GM21381 (cell line): ENCODE measurements around the gene PARP8.
"Not testable (repeated sequence)": the region's sequence is repeated elsewhere in the genome, so short reads cannot be mapped to it uniquely, and the experiment has no call there.

ENCODE experiments used
- ATAC-seq: cut with Tn5 transposase; IDR thresholded peaks from one replicate; pipeline ENCODE4 v1.9.1; 2021; ENCODE audit warnings: mild to moderate bottlenecking, moderate library complexity; ENCODE audit not compliant: unreplicated experiment

PARP8 gene

DNA sequence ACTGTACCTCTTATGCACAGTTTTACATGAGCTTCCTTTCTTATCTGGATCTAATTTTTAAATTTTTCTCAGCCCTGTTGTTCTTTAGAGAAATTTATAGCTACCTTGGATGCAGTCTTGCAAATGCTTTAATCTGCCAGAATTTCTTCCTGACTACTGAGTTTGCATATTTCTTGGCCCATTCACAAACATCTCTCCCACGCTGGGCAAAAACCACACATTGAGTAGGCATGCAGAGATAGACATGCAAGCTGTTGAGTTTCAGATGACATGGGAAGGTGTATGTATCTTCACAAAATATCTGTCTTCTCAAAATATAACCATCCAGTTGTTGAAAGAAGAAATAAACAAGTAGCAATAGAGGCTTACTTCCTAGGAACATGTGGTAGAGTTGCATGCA, 101.2 kb downstream of the PARP8 start:
- ATAC-seq, result no peak

DNA sequence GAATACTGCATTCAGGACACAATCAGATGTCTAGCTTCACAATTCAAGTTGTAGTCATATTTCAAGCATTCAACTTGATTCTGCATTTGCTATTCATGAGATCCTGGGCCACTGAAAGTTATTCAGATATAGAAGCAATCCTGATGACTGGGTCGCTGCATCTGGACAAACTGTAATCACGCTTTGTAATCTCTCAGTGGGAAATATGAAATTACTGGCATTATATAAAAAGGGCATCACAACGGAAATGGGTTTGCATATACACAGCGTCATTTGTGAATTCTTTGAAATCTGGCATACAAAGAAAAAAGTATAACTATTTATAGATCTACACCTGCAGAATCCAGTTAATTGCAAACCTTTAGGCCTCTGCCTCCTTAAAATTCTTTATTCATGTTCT, 102.2 kb downstream of the PARP8 start:
- no peak for ATAC-seq

DNA sequence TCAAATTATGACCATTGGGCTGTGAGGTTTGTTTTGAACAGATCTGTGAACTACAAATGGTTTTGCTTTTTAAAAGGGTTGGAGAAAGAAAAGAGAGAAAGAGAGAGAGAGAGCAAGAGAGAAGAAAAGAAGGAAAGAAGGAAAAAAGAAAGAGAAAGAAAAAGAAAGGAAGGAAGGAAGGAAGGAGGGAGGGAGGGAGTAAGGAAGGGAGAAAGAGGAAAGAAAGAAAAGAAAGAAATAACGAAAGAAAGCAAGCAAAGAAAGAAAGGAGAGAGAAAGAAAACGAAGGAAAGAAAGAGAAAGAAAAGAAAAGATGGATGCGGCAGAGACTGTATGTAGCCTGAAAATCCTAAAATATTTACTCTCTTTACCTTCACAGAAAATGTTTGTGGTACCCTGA, 104.0 kb downstream of the PARP8 start:
- ATAC-seq, result no peak

DNA sequence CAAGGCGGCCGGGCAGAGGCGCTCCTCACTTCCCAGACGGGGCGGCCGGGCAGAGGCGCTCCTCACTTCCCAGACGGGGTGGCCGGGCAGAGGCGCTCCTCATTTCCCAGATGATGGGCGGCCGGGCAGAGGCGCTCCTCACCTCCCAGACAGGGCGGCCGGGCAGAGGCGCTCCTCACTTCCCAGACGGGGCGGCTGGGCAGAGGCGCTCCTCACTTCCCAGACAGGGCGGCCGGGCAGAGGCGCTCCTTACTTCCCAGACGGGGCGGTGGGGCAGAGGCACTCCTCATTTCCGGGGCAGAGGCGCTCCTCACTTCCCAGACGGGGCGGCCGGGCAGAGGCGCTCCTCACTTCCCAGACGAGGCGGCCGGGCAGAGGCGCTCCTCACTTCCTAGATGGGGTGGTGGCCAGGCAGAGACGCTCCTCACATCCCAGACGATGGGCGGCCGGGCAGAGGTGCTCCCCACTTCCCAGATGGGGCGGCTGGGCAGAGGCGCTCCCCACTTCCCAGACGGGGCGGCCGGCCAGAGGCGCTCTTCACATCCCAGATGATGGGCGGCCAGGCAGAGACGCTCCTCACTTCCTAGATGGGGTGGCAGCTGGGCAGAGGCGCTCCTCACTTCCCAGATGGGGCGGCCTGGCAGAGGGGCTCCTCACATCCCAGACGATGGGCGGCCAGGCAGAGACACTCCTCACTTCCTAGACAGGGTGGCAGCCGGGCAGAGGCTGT, 108.2 kb downstream of the PARP8 start:
- ATAC-seq, result not testable (repeated sequence)

DNA sequence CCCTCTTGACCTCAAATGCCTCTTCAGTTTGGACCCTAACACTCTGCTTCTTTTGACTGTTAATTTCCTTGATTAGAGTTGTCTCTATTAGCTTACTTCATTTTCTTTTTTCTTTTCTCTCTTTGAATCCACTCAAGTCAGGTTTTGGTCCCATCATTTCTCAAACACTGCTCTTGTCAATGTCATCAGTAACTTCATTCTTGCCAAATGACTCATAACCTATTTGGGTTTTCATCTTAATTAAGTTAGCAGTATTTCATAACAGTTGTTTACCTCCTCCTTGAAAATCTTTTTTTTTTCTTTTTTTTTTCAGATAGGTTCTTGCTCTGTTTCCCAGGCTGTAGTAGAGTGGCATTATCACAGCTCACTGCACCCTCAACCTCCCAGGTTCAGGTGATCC, 119.6 kb downstream of the PARP8 start:
- no peak for ATAC-seq

DNA sequence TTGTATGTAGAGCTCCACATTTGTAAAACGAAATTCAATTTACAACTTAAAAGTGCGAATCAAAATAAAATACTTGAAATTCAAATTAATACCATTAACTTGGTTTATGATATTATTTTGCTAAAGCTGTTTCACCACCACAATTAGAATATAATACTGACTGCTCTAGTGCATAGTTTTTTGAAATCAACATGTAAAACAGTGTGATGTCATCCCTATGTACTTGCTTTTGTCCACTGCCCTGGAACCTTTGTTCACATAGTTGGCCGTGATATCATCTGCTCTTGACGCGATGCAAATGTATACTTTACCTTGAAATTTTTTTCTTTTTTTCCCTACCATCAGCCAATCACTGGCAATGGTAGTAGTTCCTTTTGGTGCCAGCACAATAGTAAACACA, 125.4 kb downstream of the PARP8 start:
- no peak for ATAC-seq

DNA sequence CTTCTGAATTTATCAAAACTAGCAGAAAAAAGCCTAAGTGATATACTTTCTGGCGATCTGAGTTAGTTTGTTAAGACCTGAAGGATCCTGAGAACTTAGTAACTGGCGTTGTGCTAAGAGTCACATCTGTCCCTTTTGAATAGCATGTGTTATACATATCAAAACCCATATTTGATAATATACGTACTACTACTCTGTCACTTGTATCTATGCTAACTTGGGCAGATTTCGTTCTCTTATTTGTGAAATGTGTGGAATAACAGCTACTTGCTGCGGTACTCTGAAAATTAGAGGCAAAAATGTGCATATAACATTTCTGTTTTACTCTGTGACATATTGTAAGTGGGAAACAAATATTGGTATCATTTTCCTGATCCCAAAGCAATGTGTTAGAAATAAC, 126.4 kb downstream of the PARP8 start:
- no peak for ATAC-seq

DNA sequence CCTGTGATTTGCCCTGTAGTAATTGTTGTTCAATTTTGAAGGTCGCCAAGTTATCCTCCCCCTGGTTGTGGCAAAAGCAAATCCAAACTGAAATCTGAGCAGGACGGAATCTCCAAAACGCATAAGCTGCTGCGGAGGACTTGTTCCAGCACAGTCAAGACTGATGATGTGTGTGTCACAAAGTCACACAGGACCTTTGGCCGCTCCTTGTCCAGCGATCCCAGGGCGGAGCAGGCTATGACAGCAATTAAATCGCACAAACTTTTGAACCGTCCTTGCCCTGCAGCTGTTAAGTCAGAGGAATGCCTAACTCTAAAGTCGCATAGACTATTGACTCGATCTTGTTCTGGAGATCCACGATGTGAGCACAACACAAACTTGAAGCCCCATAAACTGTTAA, 128.4 kb downstream of the PARP8 start:
- ATAC-seq, result no peak

DNA sequence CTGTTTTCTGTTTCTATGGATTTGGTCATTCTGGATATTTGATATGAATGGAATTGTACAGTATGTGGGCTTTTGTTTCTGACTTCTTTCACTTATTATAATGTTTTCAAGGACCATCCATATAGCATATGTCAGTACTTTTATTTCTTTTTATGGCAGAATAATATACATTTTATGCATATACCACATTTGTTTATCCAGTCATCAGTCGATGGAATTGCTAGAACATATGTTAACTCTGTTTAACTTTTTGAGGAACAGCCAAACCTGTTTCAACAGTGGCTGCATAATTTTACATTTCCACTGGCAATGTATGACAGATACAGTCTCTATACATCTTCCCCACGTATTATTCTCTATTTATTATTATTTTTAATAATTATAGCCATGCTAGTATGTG, 131.6 kb downstream of the PARP8 start:
- ATAC-seq, result no peak

DNA sequence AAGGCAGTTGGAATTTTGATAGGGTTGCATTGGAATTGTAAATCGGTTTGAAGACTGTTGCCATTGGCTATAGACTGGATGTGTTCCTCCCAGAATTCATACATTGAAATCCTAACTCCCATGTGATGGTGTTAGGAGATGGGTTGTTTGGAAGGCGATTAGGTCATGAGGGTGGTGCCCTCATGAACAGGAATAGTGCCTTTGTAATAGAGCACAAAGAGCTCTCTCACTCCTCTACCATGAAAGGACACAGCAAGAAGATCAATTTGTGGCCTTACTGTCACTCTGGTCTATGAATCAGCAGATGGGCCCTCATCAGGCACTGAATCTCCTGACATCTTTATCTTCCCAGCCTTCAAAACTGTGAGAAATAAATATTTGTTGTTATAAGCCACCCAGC, 133.2 kb downstream of the PARP8 start:
- ATAC-seq, result no peak

DNA sequence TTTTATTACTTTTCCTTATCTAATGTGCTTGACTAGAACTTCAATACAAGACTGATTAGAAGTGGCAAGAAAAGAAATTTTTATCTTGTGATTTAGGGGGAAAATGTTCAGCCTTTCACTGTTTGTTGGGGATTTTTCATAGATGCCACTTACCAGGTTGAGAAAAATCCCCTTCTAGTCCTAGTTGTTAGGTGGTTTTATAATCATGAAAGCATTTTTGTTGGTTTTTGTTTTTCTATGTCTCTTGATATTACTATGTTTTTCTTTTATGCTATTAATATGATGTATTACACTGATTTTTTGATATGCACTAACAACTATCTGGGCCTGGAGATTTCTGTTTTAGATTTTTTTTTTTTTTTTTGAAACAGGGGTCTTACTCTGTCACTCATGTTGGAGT, 134.0 kb downstream of the PARP8 start:
- ATAC-seq, result no peak

DNA sequence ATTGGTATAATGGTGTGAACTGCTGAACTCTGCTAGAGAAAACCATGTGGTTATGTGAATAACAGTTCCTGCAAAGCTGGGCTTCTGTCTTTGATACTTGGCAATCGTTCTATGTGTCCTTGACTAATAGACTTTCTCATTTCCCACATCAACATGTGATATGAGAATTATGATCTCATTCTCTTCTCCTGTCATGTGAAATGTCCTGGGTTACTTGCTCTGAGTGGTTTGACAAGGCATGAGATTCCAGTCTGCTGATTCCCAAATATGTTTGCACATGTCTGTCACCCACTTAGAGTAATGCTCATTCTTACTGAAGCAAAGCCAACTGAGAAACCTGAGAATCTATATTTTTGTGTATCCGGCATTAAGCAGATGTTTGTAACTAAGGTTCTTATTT, 141.2 kb downstream of the PARP8 start:
- no peak for ATAC-seq

DNA sequence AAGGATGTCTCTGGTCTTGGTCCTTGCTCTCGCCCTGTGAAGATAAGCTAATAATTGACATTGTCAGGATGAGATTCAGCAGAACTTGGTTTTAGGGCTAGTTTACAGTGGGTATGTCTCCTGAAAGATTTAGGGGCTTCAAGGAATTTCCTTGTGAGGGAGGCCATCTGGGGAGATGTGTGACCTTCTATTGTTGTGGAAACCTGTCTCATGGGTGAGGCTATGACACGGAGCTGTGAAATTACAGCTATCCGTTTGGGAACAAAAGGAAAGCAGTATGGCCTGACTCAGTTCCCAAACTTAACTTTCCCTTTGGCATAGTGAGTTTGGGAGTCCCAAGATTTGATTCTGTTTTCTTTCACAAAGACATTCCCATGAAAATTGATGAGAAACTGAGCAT, 142.0 kb downstream of the PARP8 start:
- no peak for ATAC-seq

DNA sequence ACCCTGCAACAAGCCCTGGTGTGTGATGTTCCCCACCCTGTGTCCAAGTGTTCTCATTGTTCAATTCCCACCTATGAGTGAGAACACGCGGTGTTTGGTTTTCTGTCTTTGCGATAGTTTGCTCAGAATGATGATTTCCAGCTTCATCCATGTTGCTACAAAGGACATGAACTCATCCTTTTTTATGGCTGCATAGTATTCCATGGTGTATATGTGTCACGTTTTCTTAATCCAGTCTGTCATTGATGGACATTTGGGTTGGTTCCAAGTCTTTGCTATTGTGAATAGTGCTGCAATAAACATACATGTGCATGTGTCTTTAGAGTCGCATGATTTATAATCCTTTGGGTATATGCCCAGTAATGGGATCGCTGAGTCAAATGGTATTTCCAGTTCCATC, 145.3 kb downstream of the PARP8 start:
- ATAC-seq, result not testable (repeated sequence)

DNA sequence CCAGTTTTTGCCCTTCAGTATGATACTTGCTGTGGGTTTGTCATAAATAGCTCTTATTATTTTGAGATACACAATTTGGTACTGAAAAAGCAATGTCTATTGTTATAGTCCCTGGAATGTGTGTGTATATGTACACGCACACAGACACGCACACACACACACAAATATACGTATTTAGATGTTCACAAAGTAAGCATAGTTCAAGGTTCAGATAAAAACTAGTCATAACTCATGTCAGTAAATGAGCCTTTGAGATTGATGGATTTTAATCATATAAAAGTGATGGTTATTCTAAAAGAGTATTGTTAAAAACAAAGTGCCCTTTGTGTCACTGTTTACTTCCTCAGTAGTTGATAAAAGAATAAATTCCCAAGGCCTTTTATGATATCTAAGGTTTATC, 147.3 kb downstream of the PARP8 start:
- no peak for ATAC-seq

DNA sequence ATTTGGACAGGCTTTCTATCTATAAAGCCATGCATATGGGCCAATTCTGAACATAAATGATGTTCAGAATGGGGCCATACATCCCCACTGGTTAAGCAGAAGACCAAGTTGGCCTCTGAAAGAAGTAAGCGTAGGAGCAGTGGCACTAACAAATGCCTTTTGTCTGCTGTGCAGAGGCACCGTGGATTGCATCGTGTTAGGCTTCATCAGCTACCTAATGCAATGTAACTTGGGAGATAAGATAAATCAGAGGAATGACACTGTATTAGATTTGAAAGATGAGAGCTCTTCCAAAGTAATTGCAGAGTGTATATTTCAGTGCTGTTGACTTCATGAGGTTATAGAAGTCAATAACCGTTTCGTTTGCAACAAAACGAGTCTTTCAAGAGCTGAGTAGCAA, 148.1 kb downstream of the PARP8 start:
- ATAC-seq, result no peak

DNA sequence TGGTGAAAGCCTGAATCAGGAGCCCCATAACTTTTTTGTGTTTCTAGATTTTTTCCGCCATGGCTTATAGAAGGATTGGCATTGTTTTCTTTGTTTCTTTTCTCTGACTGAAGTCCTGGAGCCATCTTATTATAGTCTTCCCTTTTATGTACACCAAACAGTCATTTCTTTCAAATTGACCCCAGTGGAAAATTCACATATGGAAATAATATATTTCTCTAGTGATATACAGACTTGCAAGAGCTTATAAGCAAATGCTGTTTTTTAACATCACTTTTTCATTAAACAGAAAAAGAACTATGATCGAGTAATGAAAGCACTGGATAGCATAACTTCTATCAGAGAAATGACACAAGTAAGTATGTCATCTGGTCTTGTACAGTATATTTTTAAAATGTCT, 155.6 kb downstream of the PARP8 start:
- ATAC-seq, result no peak

DNA sequence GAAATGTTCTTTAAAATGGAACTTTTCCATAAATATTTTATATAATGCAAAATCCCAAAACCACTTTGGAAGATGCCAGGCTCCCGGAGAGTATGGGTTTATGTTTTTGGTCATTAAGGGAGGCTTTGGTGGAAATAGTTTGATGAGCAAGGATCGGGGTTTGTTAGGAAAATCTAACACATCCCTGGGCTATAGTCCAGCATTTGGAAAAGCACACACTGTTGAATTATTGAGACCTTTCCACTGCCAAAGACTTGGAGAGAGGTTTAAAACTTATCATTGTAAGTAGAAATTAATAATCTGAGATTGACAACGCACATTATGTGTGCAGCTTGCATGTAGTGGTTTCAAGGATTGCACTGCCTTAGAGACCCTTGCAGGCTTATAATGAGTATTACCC, 156.3 kb downstream of the PARP8 start:
- no peak for ATAC-seq

DNA sequence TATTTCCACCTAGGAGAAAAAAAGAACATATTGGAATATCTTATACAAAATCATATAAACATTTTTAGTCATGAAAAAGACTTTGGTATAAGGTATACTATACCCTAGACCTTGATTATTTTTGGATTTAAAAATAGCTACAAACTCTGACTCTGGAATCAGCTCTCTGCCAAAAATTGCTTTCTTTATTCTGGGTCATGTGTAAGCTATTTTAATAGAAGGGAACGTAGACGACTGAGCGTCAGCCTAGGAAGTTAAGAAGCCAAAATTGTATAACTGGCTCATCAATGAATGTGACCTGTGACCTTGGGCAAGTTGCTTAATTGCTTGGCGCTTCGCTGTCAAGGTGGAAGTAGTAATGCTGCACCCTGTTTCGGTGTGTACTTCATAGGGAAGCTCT, 157.1 kb downstream of the PARP8 start:
- no peak for ATAC-seq

DNA sequence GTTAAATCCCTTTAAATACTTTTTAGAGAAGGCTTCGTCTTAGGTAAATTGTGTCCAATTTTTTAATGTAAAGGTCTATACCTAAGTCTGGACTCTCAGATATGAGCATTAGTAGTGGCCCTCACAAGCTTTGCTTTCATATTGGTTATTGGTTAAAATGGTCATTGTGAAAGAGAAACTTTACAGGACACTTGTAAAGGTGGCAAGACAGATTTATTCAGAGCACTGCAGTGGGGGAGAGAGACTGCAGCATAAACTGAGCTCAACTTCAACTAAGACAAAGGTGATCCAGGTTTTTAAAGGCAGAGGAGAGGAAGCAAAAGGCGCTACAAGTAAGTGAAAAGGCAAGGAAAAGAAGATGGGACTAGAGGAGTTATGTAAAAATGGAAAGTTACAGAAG, 157.7 kb downstream of the PARP8 start:
- ATAC-seq, result no peak

DNA sequence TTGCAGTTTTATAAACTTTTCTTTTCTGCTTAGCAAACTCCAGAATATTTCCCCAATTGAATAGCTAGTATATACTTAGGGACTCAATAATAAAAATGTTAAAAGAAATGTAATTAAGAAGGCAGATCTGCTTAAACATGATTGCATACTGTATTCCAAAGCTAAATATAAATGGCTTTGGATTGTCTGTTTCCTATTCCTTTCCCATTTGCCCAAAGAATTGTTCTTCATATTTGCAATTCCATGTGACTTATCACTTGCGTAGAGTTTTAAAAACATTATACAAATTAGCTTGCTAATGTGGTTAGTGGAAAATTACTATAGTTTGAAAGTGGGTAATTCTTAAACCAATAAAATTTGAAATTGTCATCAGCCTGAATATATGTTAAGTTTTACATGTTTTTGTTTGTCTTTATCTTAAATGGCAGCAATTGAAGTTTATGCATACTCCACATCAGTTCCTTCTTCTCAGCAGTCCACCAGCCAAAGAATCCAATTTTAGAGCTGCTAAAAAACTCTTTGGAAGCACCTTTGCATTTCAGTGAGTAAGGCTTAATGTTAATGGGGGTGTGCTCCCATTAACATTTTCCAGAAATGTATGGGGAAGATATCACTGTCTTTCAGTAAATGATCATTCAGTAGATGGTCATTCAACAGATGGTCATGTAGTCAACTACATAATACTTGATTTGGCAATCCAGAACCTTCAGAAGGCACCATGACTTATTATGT, 161.2 kb downstream of the PARP8 start:
- ATAC-seq, result no peak

DNA sequence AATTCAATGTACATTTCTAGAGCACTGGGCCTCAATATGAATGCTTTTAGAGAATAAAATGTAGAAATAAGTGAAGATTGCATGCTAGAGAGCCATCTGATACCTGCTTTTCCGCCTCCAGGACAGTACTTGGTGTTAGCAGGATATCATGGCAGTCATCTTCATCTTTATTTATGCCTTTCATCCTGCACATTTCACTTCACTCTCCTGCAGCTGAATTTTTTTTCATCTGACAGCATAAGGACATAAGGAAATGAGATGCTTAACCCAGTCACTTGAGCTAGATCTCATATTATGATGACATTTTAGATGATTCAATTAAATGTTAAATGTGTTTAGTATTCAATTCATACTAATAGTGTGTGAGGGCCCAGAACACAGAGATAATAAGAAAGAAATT, 162.6 kb downstream of the PARP8 start:
- ATAC-seq, result no peak
